Activated T-cell treated with anti-CD3 and anti-CD28 coated beads, Interleukin-2, amount 50 U/mL, for 24 hours (primary cell): ENCODE measurements around the gene DYNLRB2.
A peak's percentile ranks its signal among the peaks of the same experiment; 100 is the strongest.

ENCODE experiments used
- DNase-seq: peaks from one replicate; pipeline ENCODE4 v3.0.0-alpha.2; 2020
- H3K27ac Mint-ChIP-seq: 2 replicates; pipeline ENCODE4 v1.8.0; 2020; ENCODE audit warnings: mild to moderate bottlenecking, mixed read lengths
- H3K27me3 Mint-ChIP-seq: 2 replicates; pipeline ENCODE4 v1.8.0; 2020; ENCODE audit warnings: mixed read lengths
- H3K36me3 Mint-ChIP-seq: 2 replicates; pipeline ENCODE4 v1.8.0; 2020; ENCODE audit warnings: low read depth, mixed read lengths
- H3K4me1 Mint-ChIP-seq: 2 replicates; pipeline ENCODE4 v1.8.0; 2020; ENCODE audit warnings: low read depth, mixed read lengths
- H3K4me3 Mint-ChIP-seq: 2 replicates; pipeline ENCODE4 v1.8.0; 2020; ENCODE audit warnings: mild to moderate bottlenecking, moderate library complexity, mixed read lengths
- H3K9me3 Mint-ChIP-seq: 2 replicates; pipeline ENCODE4 v1.8.0; 2020; ENCODE audit warnings: mixed read lengths

DYNLRB2 gene

DNA sequence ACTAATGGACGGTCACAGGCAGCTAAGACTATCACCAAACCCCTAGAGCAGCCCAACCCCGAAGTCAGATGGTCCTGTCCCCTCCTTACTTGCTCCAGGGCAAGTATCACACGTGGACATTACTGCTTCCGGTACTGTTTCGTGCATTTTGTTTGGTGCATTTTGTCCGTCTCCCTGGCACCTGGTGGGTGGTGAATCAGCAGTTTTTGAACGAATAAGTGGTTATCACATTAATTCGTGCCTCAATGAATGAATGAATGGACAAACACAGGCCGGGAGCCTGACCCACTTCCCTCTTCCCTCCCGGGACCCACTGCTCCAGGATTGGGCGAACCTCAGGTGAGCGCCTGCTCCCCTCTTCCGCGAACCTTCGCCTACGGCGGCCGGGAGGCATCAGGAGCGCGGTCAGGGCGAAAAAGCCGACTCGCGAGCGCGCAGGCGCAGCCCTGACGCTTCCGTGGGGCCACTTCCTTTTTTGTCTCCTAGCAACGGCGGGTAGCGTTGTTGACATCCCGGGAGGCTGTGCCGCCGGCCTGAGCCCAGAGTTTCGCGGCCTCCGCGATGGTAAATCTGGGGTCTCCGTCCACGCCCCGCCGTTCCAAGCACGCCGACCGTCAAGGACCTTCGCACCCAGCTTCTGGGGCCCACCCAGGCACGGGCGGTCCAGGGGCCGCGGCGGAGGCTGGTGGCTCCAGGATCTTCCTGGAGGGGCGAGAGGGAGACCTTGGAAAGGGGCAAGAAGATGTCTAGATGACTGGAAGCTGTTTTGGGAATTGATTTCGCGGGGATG, at the start of gene DYNLRB2:
TSS of gene DYNLRB2 (plus strand) at position 478 of the 790 bp plus-strand sequence. CDS start at position 562, 84 bp downstream.
- H3K27ac Mint-ChIP-seq: peak within 1 kb of the TSS; percentile 98

DNA sequence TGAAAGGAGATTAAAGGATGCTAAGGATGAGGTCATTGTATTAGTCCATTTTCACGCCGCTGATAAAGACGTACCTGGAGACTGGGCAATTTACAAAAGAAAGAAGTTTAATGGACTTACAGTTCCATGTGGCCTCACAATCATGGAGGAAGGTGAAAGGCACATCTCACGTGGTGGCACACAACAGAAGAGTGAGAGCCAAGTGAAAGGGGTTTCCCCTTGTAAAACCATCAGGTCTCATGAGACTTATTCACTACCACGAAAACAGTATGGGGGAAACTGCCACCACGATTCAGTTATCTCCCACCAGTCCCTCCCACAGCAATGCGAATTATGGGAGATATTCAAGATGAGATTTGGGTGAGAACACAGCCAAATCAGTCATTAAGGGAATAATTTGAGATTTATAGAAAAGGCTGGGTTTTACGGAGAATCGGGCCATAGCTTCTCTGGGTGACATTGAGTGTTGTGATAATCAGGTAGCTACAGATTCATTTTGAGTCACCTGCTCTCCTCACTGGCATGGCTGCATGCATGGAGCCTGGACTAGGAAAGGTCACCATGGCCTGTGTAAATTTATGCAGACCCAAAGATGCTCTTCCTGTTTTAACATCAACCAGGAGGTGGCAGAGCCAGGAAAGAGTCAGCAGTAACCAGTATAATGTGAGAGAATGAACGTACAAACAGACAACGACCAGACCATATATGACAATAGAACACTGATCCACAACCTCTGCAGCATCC, 40.5 kb upstream of the DYNLRB2 start:
- no peaks in the 10 kb centered on the region for H3K27me3 Mint-ChIP-seq

More for the DNA sequence above, at the start of gene DYNLRB2:
- peak; percentile 95 for DNase-seq
- H3K4me3 Mint-ChIP-seq: peak within 1 kb of the TSS; percentile 91
- no peaks in the 10 kb centered on the region for H3K27me3 Mint-ChIP-seq
- H3K4me1 Mint-ChIP-seq: peaks cover 32% of the 10 kb centered on the region
- no peaks in the 10 kb centered on the region for H3K9me3 Mint-ChIP-seq
- peaks cover 9% of the 10 kb centered on the region for H3K36me3 Mint-ChIP-seq

DNA sequence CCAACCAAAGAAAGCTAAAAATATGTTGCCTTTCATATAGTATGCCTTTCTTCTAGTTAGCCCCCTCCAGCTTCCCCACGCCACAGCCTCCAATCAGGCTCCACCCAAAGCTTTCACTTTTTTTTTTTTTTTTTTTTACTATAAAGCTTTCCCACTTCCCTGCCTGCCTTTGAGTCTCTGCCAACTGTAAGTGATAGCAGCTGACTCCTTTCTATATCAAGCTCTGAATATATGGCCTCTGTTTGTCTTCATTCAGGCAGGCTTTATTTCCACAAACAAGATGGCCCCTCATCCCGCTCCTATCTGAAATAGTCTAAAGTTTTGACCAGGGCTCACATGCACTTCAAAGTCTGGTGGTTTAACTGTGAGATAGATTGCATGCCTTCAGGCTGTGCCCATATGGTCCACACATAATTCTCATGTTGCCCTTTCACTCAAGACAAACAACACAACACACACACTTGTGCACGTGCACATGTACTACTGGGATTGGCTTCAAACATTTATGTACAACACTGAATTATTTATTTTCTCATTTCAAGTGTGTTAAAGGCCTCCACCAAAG, 39.8 kb upstream of the DYNLRB2 start:
- no peak overlapping the region for H3K27ac Mint-ChIP-seq
- peaks cover 14% of the 10 kb centered on the region for H3K9me3 Mint-ChIP-seq
- peaks cover 15% of the 10 kb centered on the region for H3K4me1 Mint-ChIP-seq
- no peaks in the 10 kb centered on the region for H3K36me3 Mint-ChIP-seq
- DNase-seq: no peak
- peaks cover 3% of the 10 kb centered on the region for H3K27me3 Mint-ChIP-seq
- H3K4me3 Mint-ChIP-seq: no peak overlapping the region

More for the DNA sequence above, 40.5 kb upstream of the DYNLRB2 start:
- H3K4me1 Mint-ChIP-seq: peaks cover 15% of the 10 kb centered on the region
- DNase-seq: no peak
- H3K4me3 Mint-ChIP-seq: no peak overlapping the region
- no peak overlapping the region for H3K27ac Mint-ChIP-seq
- H3K9me3 Mint-ChIP-seq: peaks cover 14% of the 10 kb centered on the region
- H3K36me3 Mint-ChIP-seq: no peaks in the 10 kb centered on the region

DNA sequence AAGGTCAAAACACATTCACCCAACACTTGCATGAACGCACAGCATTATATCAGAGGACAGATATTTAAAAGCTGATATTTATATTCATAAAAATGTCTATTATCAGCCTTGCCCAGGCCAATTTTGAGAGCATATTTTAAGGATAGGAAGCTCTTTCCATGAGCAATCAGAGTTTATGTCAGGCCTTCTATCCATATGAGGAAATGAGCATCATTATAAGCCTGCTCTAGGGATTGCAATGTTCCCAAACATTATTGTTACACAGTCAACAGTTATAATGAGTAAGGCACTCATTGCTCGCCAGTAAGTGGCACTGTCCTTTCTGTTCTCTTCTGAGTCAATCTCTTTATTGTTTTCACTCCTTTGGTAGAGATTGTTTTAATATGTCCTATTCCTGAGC, 37.7 kb upstream of the DYNLRB2 start:
- H3K27me3 Mint-ChIP-seq: peaks cover 10% of the 10 kb centered on the region
- H3K36me3 Mint-ChIP-seq: no peaks in the 10 kb centered on the region
- H3K27ac Mint-ChIP-seq: no peak overlapping the region
- peaks cover 15% of the 10 kb centered on the region for H3K4me1 Mint-ChIP-seq
- H3K9me3 Mint-ChIP-seq: peaks cover 14% of the 10 kb centered on the region
- no peak for DNase-seq
- H3K4me3 Mint-ChIP-seq: no peak overlapping the region

DNA sequence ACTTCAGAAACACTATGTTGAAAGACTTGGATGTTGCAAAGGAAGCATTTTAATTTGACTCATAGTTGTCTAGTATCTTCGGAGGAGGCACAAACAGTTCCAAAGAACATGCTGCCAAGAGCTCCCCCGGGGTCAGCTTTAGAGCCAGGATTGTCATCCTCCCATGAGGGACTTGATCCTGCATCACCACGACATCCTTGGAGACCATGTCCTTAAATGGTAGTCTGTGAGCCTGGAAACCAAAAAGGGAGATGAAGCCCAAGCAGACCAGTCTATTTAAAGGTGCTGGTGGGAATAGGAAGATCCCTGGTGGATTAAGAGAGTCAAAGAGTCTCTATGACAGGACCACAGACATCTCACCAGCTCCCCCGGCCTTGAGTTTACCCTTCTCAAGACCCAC, 33.3 kb upstream of the DYNLRB2 start:
- Mint-ChIP-seq H3K9me3 (peaks cover 3% of the 10 kb centered on the region), H3K4me1 (no peaks in the 10 kb centered on the region), H3K36me3 (no peaks in the 10 kb centered on the region), H3K27me3 (peaks cover 40% of the 10 kb centered on the region), H3K27ac (no peak overlapping the region), H3K4me3 (no peak overlapping the region)
- no peak for DNase-seq

DNA sequence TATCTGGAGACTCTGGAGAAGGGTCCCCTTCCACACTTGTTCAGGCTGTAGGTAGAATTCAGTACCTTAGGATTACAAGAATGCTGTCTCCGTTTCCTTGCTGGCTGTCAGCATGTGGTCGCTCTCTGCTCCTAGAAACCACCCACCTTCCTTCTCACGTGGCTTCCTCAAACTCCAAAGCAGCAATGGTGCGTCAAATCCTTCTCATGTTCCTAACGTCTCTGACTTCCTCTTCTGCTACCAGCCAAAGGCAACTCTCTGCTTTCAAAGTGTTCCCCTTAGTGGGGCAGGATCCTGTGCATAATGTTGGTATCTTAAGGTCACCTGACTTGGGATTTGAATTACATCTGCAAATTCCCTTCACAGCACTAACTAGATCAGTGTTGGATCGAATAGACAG, 30.9 kb upstream of the DYNLRB2 start:
- Mint-ChIP-seq H3K9me3 (no peaks in the 10 kb centered on the region), H3K27me3 (peaks cover 59% of the 10 kb centered on the region), H3K36me3 (no peaks in the 10 kb centered on the region), H3K4me3 (no peak overlapping the region), H3K27ac (no peak overlapping the region), H3K4me1 (no peaks in the 10 kb centered on the region)
- DNase-seq: no peak

DNA sequence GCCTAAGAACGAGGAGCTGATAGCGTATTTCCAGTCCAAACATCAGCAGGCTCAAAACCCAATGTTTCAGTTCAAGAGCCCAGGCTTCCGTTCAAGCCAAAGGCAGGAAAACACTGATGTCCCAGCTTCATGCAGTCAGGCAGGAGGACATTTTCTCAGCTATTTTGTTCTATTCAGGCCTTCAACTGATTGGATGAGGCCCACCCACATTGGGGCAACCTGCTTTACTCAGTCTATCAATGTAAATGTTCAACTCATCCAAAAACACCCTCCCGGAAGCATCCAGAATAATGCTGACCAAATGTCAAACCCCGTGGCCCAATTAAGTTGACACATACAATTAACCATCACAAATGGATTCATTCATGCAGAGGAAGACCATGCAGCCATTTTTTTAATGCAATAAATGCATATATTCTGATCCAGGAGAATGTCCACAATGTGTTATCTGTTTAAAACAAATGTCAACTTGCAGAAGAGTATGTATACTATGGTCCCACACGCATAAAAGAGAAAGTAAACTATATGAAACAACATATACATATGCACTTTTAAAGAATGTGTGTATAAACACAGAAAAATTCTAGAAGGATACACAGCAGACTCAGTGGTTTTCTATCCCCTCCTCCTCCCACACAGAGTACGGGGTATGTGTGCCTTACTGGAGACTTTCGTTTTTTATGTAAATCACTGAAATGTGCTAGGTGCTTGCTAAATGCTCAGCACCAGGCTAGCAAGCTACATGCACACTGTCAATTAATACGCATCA, 28.8 kb upstream of the DYNLRB2 start:
- peaks cover 59% of the 10 kb centered on the region for H3K27me3 Mint-ChIP-seq
- no peak overlapping the region for H3K4me3 Mint-ChIP-seq
- no peak overlapping the region for H3K27ac Mint-ChIP-seq
- H3K9me3 Mint-ChIP-seq: no peaks in the 10 kb centered on the region
- no peak for DNase-seq
- H3K4me1 Mint-ChIP-seq: no peaks in the 10 kb centered on the region
- H3K36me3 Mint-ChIP-seq: no peaks in the 10 kb centered on the region

DNA sequence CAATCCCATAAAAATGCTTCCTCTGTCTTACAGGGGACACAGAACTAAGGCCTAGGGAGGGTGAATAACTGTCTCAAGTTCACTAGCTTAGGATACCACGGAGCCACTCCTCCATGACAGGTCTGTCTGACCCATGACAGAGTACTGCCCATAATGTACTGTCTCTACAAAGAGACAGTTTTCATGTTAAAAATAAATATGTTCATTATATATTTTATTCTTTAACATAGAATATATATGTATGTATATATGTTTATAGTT, 28.3 kb upstream of the DYNLRB2 start:
- Mint-ChIP-seq H3K36me3 (no peaks in the 10 kb centered on the region), H3K4me3 (no peak overlapping the region), H3K9me3 (no peaks in the 10 kb centered on the region), H3K4me1 (peaks cover 3% of the 10 kb centered on the region), H3K27ac (no peak overlapping the region), H3K27me3 (peaks cover 59% of the 10 kb centered on the region)
- DNase-seq: no peak

DNA sequence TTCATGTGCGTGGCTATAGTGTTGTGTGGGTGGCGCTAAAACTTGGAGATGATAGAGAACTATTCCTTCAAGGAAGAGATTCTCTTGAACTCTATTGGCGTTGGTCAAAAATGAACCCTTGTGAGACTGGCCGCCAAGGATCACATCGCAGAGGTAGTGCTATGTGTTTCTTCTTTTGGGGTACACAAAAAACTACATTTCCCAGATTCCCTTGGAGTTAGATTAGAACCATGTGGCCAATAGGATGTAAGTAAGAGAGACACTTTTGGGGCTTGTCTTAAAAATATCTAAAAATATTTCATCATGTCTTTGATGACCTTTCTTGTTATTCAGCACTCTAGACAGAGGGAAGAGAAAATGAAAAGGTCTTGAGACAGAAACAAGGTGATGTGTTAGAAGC, 25.4 kb upstream of the DYNLRB2 start:
- Mint-ChIP-seq H3K4me1 (peaks cover 25% of the 10 kb centered on the region), H3K27me3 (peaks cover 38% of the 10 kb centered on the region), H3K36me3 (no peaks in the 10 kb centered on the region), H3K27ac (no peak overlapping the region), H3K4me3 (no peak overlapping the region), H3K9me3 (no peaks in the 10 kb centered on the region)
- DNase-seq: no peak

DNA sequence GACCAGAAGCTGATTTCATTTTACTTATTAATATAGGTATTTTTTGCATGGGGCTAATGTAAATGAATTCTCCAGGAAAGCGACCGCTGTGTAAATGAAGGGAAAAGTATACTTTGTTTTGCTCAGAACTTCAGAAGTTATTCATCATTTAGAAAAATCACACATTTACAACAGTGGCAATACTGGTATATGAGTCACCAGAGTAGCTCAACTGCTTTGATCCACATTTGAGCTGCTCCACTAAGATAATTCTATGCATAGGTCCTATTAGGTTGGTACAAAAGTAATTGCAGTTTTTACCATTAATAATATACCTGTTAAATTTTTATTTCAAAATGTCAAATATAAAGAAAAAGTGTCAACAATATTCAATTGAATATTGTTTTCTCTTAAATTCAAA, 22.9 kb upstream of the DYNLRB2 start:
- DNase-seq: no peak
- Mint-ChIP-seq H3K27me3 (peaks cover 25% of the 10 kb centered on the region), H3K36me3 (no peaks in the 10 kb centered on the region), H3K27ac (no peak overlapping the region), H3K9me3 (no peaks in the 10 kb centered on the region), H3K4me1 (peaks cover 25% of the 10 kb centered on the region), H3K4me3 (no peak overlapping the region)

DNA sequence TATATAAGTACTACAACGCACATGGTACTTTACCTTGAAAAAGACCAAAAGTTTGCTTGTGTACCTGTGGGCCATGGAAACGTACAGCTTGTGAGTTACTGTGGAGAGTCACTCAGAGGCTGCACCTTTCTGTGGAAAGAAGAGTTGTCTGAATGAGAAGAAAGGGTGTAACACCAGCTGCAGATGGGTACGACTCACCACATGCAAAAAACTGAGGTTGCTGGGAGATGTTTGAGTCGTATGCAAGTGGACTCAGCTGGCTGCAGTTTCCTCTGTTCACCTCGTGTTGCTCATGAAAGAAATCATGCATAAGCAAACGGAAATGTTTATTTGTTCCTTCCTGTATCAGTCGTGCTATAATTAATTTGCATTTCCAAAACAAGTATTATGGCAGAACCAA, 22.4 kb upstream of the DYNLRB2 start:
- peak overlapping the region; percentile 61 for H3K27ac Mint-ChIP-seq
- H3K36me3 Mint-ChIP-seq: no peaks in the 10 kb centered on the region
- peaks cover 25% of the 10 kb centered on the region for H3K4me1 Mint-ChIP-seq
- peaks cover 19% of the 10 kb centered on the region for H3K27me3 Mint-ChIP-seq
- no peak overlapping the region for H3K4me3 Mint-ChIP-seq
- DNase-seq: no peak
- no peaks in the 10 kb centered on the region for H3K9me3 Mint-ChIP-seq

DNA sequence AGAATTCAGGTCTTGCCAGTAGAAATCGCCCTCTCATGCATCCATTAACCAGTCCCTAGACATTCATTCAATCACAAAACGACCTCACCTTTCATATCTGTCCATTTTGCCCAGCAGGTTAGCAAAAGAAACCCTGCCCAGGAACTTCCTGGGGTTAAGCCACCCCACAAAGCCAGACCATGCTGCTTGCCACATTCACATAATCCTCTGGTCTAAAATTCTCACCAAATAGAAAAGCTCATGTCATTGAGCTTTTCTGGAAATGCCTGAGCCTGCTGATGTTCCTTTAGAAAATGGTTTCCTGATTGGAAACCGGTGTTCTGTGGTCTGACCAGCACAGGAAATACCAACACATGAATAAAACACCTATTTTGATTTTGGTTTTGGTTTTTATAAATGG, 21.6 kb upstream of the DYNLRB2 start:
- H3K4me3 Mint-ChIP-seq: no peak overlapping the region
- no peaks in the 10 kb centered on the region for H3K9me3 Mint-ChIP-seq
- H3K4me1 Mint-ChIP-seq: peaks cover 25% of the 10 kb centered on the region
- no peaks in the 10 kb centered on the region for H3K36me3 Mint-ChIP-seq
- no peak for DNase-seq
- H3K27ac Mint-ChIP-seq: no peak overlapping the region
- peaks cover 14% of the 10 kb centered on the region for H3K27me3 Mint-ChIP-seq

DNA sequence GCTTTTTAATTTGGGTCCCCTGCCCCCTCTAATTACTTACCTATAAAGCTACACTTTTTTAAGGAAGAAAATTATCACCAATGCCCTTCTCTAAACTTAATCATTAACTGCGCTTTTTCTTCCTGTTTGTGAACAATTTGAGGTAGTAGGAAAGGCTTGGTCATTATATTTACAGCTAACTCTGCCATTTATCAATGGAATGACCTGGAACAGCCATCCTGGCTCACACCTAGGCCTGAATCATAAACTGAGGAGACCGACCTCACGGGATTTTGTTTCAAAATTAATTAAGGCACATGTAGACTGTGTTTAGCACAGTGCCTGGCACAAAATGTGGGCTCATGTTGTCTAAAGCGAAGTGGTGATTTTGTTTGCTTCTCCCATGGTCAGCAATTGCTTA, 15.4 kb upstream of the DYNLRB2 start:
- no peak overlapping the region for H3K27ac Mint-ChIP-seq
- no peaks in the 10 kb centered on the region for H3K36me3 Mint-ChIP-seq
- H3K4me3 Mint-ChIP-seq: no peak overlapping the region
- DNase-seq: no peak
- H3K4me1 Mint-ChIP-seq: peaks cover 5% of the 10 kb centered on the region
- no peaks in the 10 kb centered on the region for H3K27me3 Mint-ChIP-seq
- H3K9me3 Mint-ChIP-seq: no peaks in the 10 kb centered on the region

DNA sequence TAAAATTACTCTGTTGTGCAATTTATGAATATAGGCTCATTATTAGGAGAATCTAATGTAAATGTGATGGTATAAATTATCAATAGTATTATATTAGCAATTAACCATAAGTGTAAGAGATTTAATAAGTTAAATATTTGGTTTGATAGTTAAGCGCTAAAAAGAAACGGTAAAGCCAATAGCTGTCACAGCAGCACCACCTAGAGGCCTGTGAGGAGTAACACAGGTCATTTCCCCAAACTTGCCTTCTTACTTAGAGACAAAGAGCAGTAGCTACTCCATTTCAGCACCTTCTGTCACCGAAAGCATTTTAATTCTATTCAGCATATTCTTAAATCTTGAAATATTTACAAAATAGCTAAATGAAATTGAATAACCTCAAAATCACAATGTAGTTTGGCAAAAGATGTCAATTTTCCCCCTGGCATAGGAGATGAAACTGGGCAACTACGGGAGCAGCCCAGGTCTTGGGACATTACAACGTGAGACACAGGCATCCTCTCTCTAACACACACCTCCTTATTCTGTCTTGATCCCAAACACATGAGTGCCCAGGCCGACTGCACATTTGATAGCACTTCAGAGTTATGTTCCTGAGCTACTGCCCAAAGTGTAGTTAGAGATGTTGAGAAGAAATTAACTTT, 14.3 kb upstream of the DYNLRB2 start:
- Mint-ChIP-seq H3K4me1 (peaks cover 5% of the 10 kb centered on the region), H3K36me3 (no peaks in the 10 kb centered on the region), H3K27ac (no peak overlapping the region), H3K4me3 (no peak overlapping the region), H3K27me3 (no peaks in the 10 kb centered on the region), H3K9me3 (no peaks in the 10 kb centered on the region)
- DNase-seq: peak; percentile 60
